GM23338 (cell line): ENCODE measurements around the gene SELENON. TPM values are rescaled to one million over a fixed set of nuclear protein-coding genes. Genes with fewer than 3 reads are reported as not detected.

Source experiments
- ATAC-seq: fragments of 200-7000 bp; cut with Tn5 transposase; 3 replicates; pipeline ENCODE4 v1.9.1; 2020
- DNase-seq: peaks from one replicate; pipeline ENCODE4 v3.0.0-alpha.2; 2015; ENCODE audit warnings: low spot score
- H2AFZ ChIP-seq: fragments of 200-600 bp; sonication (generic); 2 replicates; pipeline ENCODE4 v1.8.0; 2016; ENCODE audit warnings: antibody characterized with exemption, mild to moderate bottlenecking, moderate library complexity
- H3F3A ChIP-seq: fragments of 200-600 bp; sonication (generic); replicated peaks from 2 replicates; pipeline ENCODE4 v1.8.0; 2017; ENCODE audit warnings: antibody characterized with exemption, mixed run types, low read depth
- H3K27ac ChIP-seq: fragments of 200-600 bp; sonication (generic); 2 replicates; pipeline ENCODE4 v1.6.1; 2016; ENCODE audit warnings: low read depth
- H3K27me3 ChIP-seq: fragments of 200-600 bp; sonication (generic); 2 replicates; pipeline ENCODE4 v1.8.0; 2016; ENCODE audit warnings: mild to moderate bottlenecking, mixed run types, moderate library complexity; ENCODE audit not compliant: insufficient read depth
- H3K36me3 ChIP-seq: fragments of 200-600 bp; sonication (generic); 2 replicates; pipeline ENCODE4 v1.8.0; 2016; ENCODE audit warnings: mild to moderate bottlenecking; ENCODE audit not compliant: insufficient read depth
- H3K4me1 ChIP-seq: fragments of 200-600 bp; sonication (generic); 2 replicates; pipeline ENCODE4 v1.8.0; 2016; ENCODE audit warnings: mild to moderate bottlenecking, moderate library complexity; ENCODE audit not compliant: insufficient read depth
- H3K4me2 ChIP-seq: fragments of 200-600 bp; sonication (generic); 2 replicates; pipeline ENCODE4 v1.7.1; 2017; ENCODE audit warnings: mixed run types
- H3K4me3 ChIP-seq: fragments of 200-600 bp; sonication (generic); 2 replicates; pipeline ENCODE4 v1.6.1; 2016; ENCODE audit warnings: mixed run types
- H3K79me2 ChIP-seq: fragments of 200-600 bp; sonication (generic); replicated peaks from 2 replicates; pipeline ENCODE4 v1.8.0; 2017; ENCODE audit warnings: mild to moderate bottlenecking; ENCODE audit not compliant: insufficient read depth
- H3K9me2 ChIP-seq: fragments of 200-600 bp; sonication (generic); 2 replicates; pipeline ENCODE4 v1.8.0; 2017; ENCODE audit not compliant: insufficient read depth
- H4K20me1 ChIP-seq: fragments of 200-600 bp; sonication (generic); replicated peaks from 2 replicates; pipeline ENCODE4 v1.8.0; 2017; ENCODE audit warnings: mild to moderate bottlenecking; ENCODE audit not compliant: insufficient read depth
- H3K27ac Mint-ChIP-seq: 2 replicates; pipeline ENCODE4 v1.8.0; 2020; ENCODE audit warnings: inconsistent platforms, mild to moderate bottlenecking, moderate library complexity, mixed read lengths
- H3K27me3 Mint-ChIP-seq: 3 replicates; pipeline ENCODE4 v1.8.0; 2022; ENCODE audit warnings: low read depth, mild to moderate bottlenecking, moderate library complexity, mixed read lengths, inconsistent platforms; ENCODE audit not compliant: insufficient read depth, poor library complexity
- H3K36me3 Mint-ChIP-seq: 3 replicates; pipeline ENCODE4 v1.8.0; 2021; ENCODE audit warnings: low read depth, mild to moderate bottlenecking, inconsistent platforms, moderate library complexity, mixed read lengths
- H3K4me1 Mint-ChIP-seq: 3 replicates; pipeline ENCODE4 v1.8.0; 2020; ENCODE audit warnings: mild to moderate bottlenecking, inconsistent platforms, mixed read lengths
- H3K4me3 Mint-ChIP-seq: 3 replicates; pipeline ENCODE4 v1.8.0; 2021; ENCODE audit warnings: moderate library complexity, mild to moderate bottlenecking, inconsistent platforms, mixed read lengths
- H3K9me3 Mint-ChIP-seq: 3 replicates; pipeline ENCODE4 v1.8.0; 2020; ENCODE audit warnings: moderate library complexity, mild to moderate bottlenecking, inconsistent platforms, mixed read lengths
- CREB1 ChIP-seq: fragments of 250-450 bp; sonication (Bioruptor Pico); IDR thresholded peaks from 2 replicates; pipeline ENCODE4 v1.5.0; 2020; ENCODE audit warnings: low read depth, mild to moderate bottlenecking, moderate library complexity
- CTCF ChIP-seq, 2 experiments: fragments of 200-600 bp in 1 of 2; sonication (generic) in 1 of 2; conservative IDR thresholded peaks; 2 replicates each; pipeline versions ENCODE4 v1.5.1 to v1.6.1; 2016 to 2017; ENCODE audit warnings: antibody characterized with exemption in 2 of 2, low read depth in 2 of 2, mild to moderate bottlenecking in 2 of 2, moderate library complexity in 1 of 2
- ETS1 ChIP-seq: IDR thresholded peaks from 2 replicates; pipeline ENCODE4 v1.6.1; 2016; ENCODE audit warnings: antibody characterized with exemption
- EZH2 ChIP-seq: fragments of 200-600 bp; sonication (generic); IDR thresholded peaks from one replicate; pipeline ENCODE4 v1.8.0; 2017; ENCODE audit warnings: antibody characterized with exemption, mild to moderate bottlenecking, low read depth; ENCODE audit not compliant: unreplicated experiment
- EZH2phosphoT487 ChIP-seq: fragments of 200-600 bp; sonication (generic); IDR thresholded peaks from one replicate; pipeline ENCODE4 v1.8.1; 2018; ENCODE audit warnings: antibody characterized with exemption; ENCODE audit not compliant: unreplicated experiment
- JUNB ChIP-seq: IDR thresholded peaks from one replicate; pipeline ENCODE4 v1.6.1; 2016; ENCODE audit warnings: antibody characterized with exemption; ENCODE audit not compliant: unreplicated experiment
- STAT1 ChIP-seq: IDR thresholded peaks from one replicate; pipeline ENCODE4 v1.6.1; 2016; ENCODE audit warnings: antibody characterized with exemption; ENCODE audit not compliant: unreplicated experiment
- ZNF462 ChIP-seq: fragments of 250-450 bp; sonication (Bioruptor Pico); IDR thresholded peaks from 2 replicates; pipeline ENCODE4 v1.5.0; 2020; ENCODE audit warnings: mild to moderate bottlenecking, moderate library complexity
- polyA plus RNA-seq: library from polyadenylated mRNA; unstranded; fragments of >200 nt; fragmentation: Nextera tagmentation; extraction: Ambion mirVana; gene quantifications from 2 replicates; pipeline ENCODE4 v1.2.1, GENCODE V29; 2016
- total RNA-seq: library from RNA; depleted of rRNA; stranded (reverse); fragments of >200 nt; shearing (Covaris generic); gene quantifications from 2 replicates; pipeline ENCODE4 v1.2.3, GENCODE V29; 2014

Gene SELENON
- total and polyA plus RNA-seq, 2 experiments from 2014 or later: 17.9 to 93.2 TPM

- Histone ChIP-seq H3K4me2 (no peak overlapping the region), H2AFZ (no peak overlapping the region), H3K4me3 (no peak overlapping the region), H3K4me1 (no peaks in the 10 kb centered on the region; the same call in 1 of the 2 replicates), H3K27ac (no peak overlapping the region), H3F3A (no peaks in the 10 kb centered on the region; the same call in 1 of the 2 replicates), H3K79me2 (no peaks in the 10 kb centered on the region), H4K20me1 (no peaks in the 10 kb centered on the region), H3K27me3 (no peaks in the 10 kb centered on the region), H3K36me3 (no peaks in the 10 kb centered on the region), H3K9me2 (no peaks in the 10 kb centered on the region)
- ATAC-seq (peak; percentile 83), DNase-seq (peak; percentile 90)
- Mint-ChIP-seq H3K27me3 (peaks cover 12% of the 10 kb centered on the region), H3K4me3 (no peak overlapping the region), H3K27ac (no peak overlapping the region), H3K9me3 (no peaks in the 10 kb centered on the region), H3K36me3 (peaks cover 23% of the 10 kb centered on the region), H3K4me1 (no peaks in the 10 kb centered on the region)
- TF ChIP-seq JUNB (no peak), CTCF (conservative IDR thresholded peaks at IDR 0.05; ENCODE audit: low read depth in 2 of 2) (peak; percentile 87 to 97)
Measured at GRCh38 chr1:25810341-25811299, 10.6 kb downstream of the SELENON start.

- Mint-ChIP-seq H3K36me3 (peaks cover 15% of the 10 kb centered on the region), H3K27ac (no peak overlapping the region), H3K9me3 (no peaks in the 10 kb centered on the region), H3K4me3 (no peak overlapping the region), H3K27me3 (peaks cover 18% of the 10 kb centered on the region), H3K4me1 (no peaks in the 10 kb centered on the region)
- Histone ChIP-seq H3F3A (no peaks in the 10 kb centered on the region; the same call in 1 of the 2 replicates), H3K4me2 (no peak overlapping the region), H3K9me2 (no peaks in the 10 kb centered on the region), H3K4me3 (no peak overlapping the region), H4K20me1 (no peaks in the 10 kb centered on the region), H3K27me3 (no peaks in the 10 kb centered on the region), H3K36me3 (no peaks in the 10 kb centered on the region), H3K79me2 (no peaks in the 10 kb centered on the region), H3K27ac (no peak overlapping the region), H2AFZ (no peak overlapping the region), H3K4me1 (no peaks in the 10 kb centered on the region; the same call in 1 of the 2 replicates)
- DNase-seq (no peak), ATAC-seq (no peak)
- TF ChIP-seq ZNF462 (CRISPR knock-in tag) (no peak), ETS1 (no peak), STAT1 (no peak), CREB1 (no peak), EZH2phosphoT487 (no peak), JUNB (no peak), EZH2 (no peak)
Measured at GRCh38 chr1:25811384-25812082, 11.5 kb downstream of the SELENON start.
